H9 (cell line): Measurements from ENCODE around the gene ERO1B. TPM values are rescaled to one million over a fixed set of nuclear protein-coding genes. Genes with fewer than 3 reads are reported as not detected.

Source experiments
- DNase-seq: peaks from one replicate; pipeline ENCODE4 v3.0.0-alpha.2; 2017
- H2AFZ ChIP-seq: one replicate; pipeline ENCODE4 v1.6.1; 2013; ENCODE audit warnings: mild to moderate bottlenecking, low read length, control low read depth, moderate library complexity
- H2AK5ac ChIP-seq: 2 replicates; pipeline ENCODE4 v1.6.1; 2013; ENCODE audit warnings: low read length, control low read depth, mixed read lengths; ENCODE audit not compliant: insufficient read length
- H2BK120ac ChIP-seq: one replicate; pipeline ENCODE4 v1.6.1; 2013; ENCODE audit warnings: low read depth, mild to moderate bottlenecking, low read length, control low read depth, inconsistent platforms; ENCODE audit not compliant: poor library complexity, severe bottlenecking
- H2BK12ac ChIP-seq: 2 replicates; pipeline ENCODE4 v1.6.1; 2013; ENCODE audit warnings: low read length, control low read depth, mixed read lengths, low read depth; ENCODE audit not compliant: insufficient read length
- H2BK15ac ChIP-seq: 2 replicates; pipeline ENCODE4 v1.6.1; 2013; ENCODE audit warnings: low read depth, low read length, control low read depth
- H2BK20ac ChIP-seq: one replicate; pipeline ENCODE4 v1.6.1; 2013; ENCODE audit warnings: low read depth, mild to moderate bottlenecking, low read length, control low read depth, inconsistent platforms; ENCODE audit not compliant: poor library complexity, severe bottlenecking
- H2BK5ac ChIP-seq: 2 replicates; pipeline ENCODE4 v1.6.1; 2013; ENCODE audit warnings: low read length, control low read depth, mixed read lengths; ENCODE audit not compliant: insufficient read length
- H3K14ac ChIP-seq: 2 replicates; pipeline ENCODE4 v1.6.1; 2013; ENCODE audit warnings: low read length, control low read depth; ENCODE audit not compliant: insufficient read depth
- H3K18ac ChIP-seq: 2 replicates; pipeline ENCODE4 v1.6.1; 2013; ENCODE audit warnings: low read depth, mild to moderate bottlenecking, mixed read lengths, low read length, control low read depth; ENCODE audit not compliant: insufficient read length
- H3K23ac ChIP-seq: 2 replicates; pipeline ENCODE4 v1.6.1; 2013; ENCODE audit warnings: low read length, control low read depth, mixed read lengths, low read depth; ENCODE audit not compliant: insufficient read length
- H3K23me2 ChIP-seq: 2 replicates; pipeline ENCODE4 v1.6.1; 2013; ENCODE audit warnings: low read depth, mild to moderate bottlenecking, mixed read lengths, low read length, control low read depth; ENCODE audit not compliant: insufficient read length, poor library complexity, severe bottlenecking
- H3K27ac ChIP-seq: 2 replicates; pipeline ENCODE4 v1.5.1; 2013; ENCODE audit warnings: low read length, control low read depth, mixed read lengths, low read depth; ENCODE audit not compliant: insufficient read length
- H3K27me3 ChIP-seq: 2 replicates; pipeline ENCODE4 v1.6.1; 2013; ENCODE audit warnings: low read length, control low read depth, inconsistent platforms; ENCODE audit not compliant: insufficient read depth
- H3K4ac ChIP-seq: 2 replicates; pipeline ENCODE4 v1.6.1; 2013; ENCODE audit warnings: low read depth, mild to moderate bottlenecking, control low read depth, inconsistent platforms, low read length, moderate library complexity
- H3K4me1 ChIP-seq: 2 replicates; pipeline ENCODE4 v1.6.1; 2013; ENCODE audit warnings: low read length, control low read depth, inconsistent platforms; ENCODE audit not compliant: insufficient read depth
- H3K4me2 ChIP-seq: 2 replicates; pipeline ENCODE4 v1.6.1; 2013; ENCODE audit warnings: low read length, control low read depth, mixed read lengths; ENCODE audit not compliant: insufficient read length, insufficient read depth
- H3K56ac ChIP-seq: 2 replicates; pipeline ENCODE4 v1.6.1; 2013; ENCODE audit warnings: low read depth, mild to moderate bottlenecking, mixed read lengths, low read length, control low read depth; ENCODE audit not compliant: insufficient read length
- H3K79me1 ChIP-seq: 2 replicates; pipeline ENCODE4 v1.6.1; 2013; ENCODE audit warnings: low read depth, mild to moderate bottlenecking, moderate library complexity, low read length, control low read depth, inconsistent platforms; ENCODE audit not compliant: insufficient read depth, poor library complexity, severe bottlenecking
- H3K79me2 ChIP-seq: 2 replicates; pipeline ENCODE4 v1.6.1; 2013; ENCODE audit warnings: low read length, control low read depth, inconsistent platforms; ENCODE audit not compliant: insufficient read depth
- H3K9ac ChIP-seq: 2 replicates; pipeline ENCODE4 v1.6.1; 2013; ENCODE audit warnings: low read length, control low read depth, mixed read lengths; ENCODE audit not compliant: insufficient read length; ENCODE audit errors: extremely low read depth
- H3K9me3 ChIP-seq: one replicate; pipeline ENCODE4 v1.6.1; 2013; ENCODE audit warnings: low read depth, low read length, inconsistent platforms; ENCODE audit not compliant: control insufficient read depth
- H3T11ph ChIP-seq: one replicate; pipeline ENCODE4 v1.6.1; 2013; ENCODE audit warnings: mild to moderate bottlenecking, low read length, control low read depth, inconsistent platforms
- H4K20me1 ChIP-seq: one replicate; pipeline ENCODE4 v1.6.1; 2013; ENCODE audit not compliant: control insufficient read depth, insufficient read length, insufficient read depth
- H4K5ac ChIP-seq: 2 replicates; pipeline ENCODE4 v1.6.1; 2013; ENCODE audit warnings: low read depth, mild to moderate bottlenecking, mixed read lengths, low read length, control low read depth; ENCODE audit not compliant: insufficient read length
- H4K8ac ChIP-seq: replicated peaks from 2 replicates; pipeline ENCODE4 v1.6.1; 2013; ENCODE audit warnings: low read length, control low read depth, mixed read lengths, low read depth; ENCODE audit not compliant: insufficient read length
- H4K91ac ChIP-seq: 2 replicates; pipeline ENCODE4 v1.6.1; 2013; ENCODE audit warnings: low read depth, mild to moderate bottlenecking, moderate library complexity, mixed read lengths, low read length, control low read depth; ENCODE audit not compliant: insufficient read length
- H3K27ac Mint-ChIP-seq, 3 experiments: 2 replicates in 2 of 3; 3 replicates in 1 of 3; pipeline ENCODE4 v1.8.0; 2020 to 2021; ENCODE audit warnings: mixed read lengths in 3 of 3, mild to moderate bottlenecking in 1 of 3, moderate library complexity in 1 of 3
- H3K27me3 Mint-ChIP-seq: 2 replicates; pipeline ENCODE4 v1.8.0; 2021; ENCODE audit warnings: low read depth, mild to moderate bottlenecking, moderate library complexity, mixed read lengths
- H3K36me3 Mint-ChIP-seq, 3 experiments: 2 replicates in 2 of 3; 3 replicates in 1 of 3; pipeline ENCODE4 v1.8.0; 2020 to 2021; ENCODE audit warnings: low read depth in 3 of 3, mixed read lengths in 3 of 3; ENCODE audit not compliant: insufficient read depth in 1 of 3
- H3K4me1 Mint-ChIP-seq, 2 experiments: 2 replicates each; pipeline ENCODE4 v1.8.0; 2020; ENCODE audit warnings: mixed read lengths in 2 of 2
- H3K4me3 Mint-ChIP-seq, 2 experiments: 2 replicates in 1 of 2; 3 replicates in 1 of 2; pipeline ENCODE4 v1.8.0; 2020 to 2021; ENCODE audit warnings: mild to moderate bottlenecking in 2 of 2, mixed read lengths in 2 of 2, moderate library complexity in 1 of 2
- H3K9me3 Mint-ChIP-seq, 2 experiments: 2 replicates in 1 of 2; 3 replicates in 1 of 2; pipeline ENCODE4 v1.8.0; 2020; ENCODE audit warnings: mild to moderate bottlenecking in 2 of 2, mixed read lengths in 2 of 2, moderate library complexity in 1 of 2
- CTCF ChIP-seq: fragments of 200-600 bp; sonication (generic); conservative IDR thresholded peaks from 3 replicates; pipeline ENCODE4 v1.8.0; 2021; ENCODE audit warnings: antibody characterized with exemption, mild to moderate bottlenecking
- WGBS: extraction: QIAGEN DNeasy Blood & Tissue Kit; methylation state at CpG from one replicate; pipeline ENCODE4 v1.1.7; 2013; ENCODE audit warnings: missing lambda C conversion rate, low lambda C conversion rate, mixed read lengths; ENCODE audit not compliant: insufficient read length; ENCODE audit errors: extremely low coverage; 5-methylcytosine and 5-hydroxymethylcytosine counted together
- total RNA-seq: library from RNA; stranded (reverse); gene quantifications from 2 replicates; pipeline ENCODE4 v1.2.1, GENCODE V29; 2021

ERO1B gene
- total RNA-seq, 1 experiment from 2014 or later, result 1.5 TPM

DNA sequence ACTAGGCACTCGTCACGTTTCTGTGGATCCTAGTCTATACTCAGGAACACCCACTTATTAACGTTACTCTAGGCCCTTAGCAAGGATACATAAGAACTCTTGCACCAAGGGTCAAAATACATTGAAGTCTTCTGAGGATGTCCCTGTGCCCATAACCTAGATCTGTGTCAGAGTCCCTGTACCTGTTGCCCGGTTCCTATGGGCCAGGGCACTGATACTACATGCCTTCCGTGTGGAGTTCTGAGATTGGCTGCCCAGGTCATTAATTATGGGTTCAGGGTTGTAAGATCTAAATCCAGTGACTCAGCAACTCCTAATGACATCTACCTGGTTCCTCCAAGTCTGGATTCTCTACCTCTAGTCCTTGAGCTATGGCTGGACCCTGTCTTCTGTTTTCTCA lies 69.9 kb downstream of the ERO1B start:
- no peak for DNase-seq
- no peak overlapping the region for H3T11ph ChIP-seq
- no peak overlapping the region for H3K18ac ChIP-seq
- no peak overlapping the region for H2AFZ ChIP-seq
- peak overlapping the region in 1 of 3 experiments; percentile 72; a peak in 1 of 7 replicates for H3K27ac Mint-ChIP-seq
- H3K4me2 ChIP-seq, result no peak overlapping the region
- H2BK12ac ChIP-seq, result no peak overlapping the region
- no peak overlapping the region for H4K8ac ChIP-seq
- no peak overlapping the region for H2BK5ac ChIP-seq
- no peaks in the 10 kb centered on the region for H3K36me3 Mint-ChIP-seq
- no peak overlapping the region for H3K9ac ChIP-seq
- H4K20me1 ChIP-seq, result no peaks in the 10 kb centered on the region
- H3K9me3 Mint-ChIP-seq, result no peaks in the 10 kb centered on the region
- H3K27me3 Mint-ChIP-seq, result no peaks in the 10 kb centered on the region
- no peak overlapping the region for H3K27ac ChIP-seq
- H4K5ac ChIP-seq, result no peak overlapping the region
- H3K79me1 ChIP-seq, result no peaks in the 10 kb centered on the region
- H2AK5ac ChIP-seq, result no peak overlapping the region
- no peak overlapping the region for H3K4me3 Mint-ChIP-seq
- H2BK20ac ChIP-seq, result no peak overlapping the region
- H3K4ac ChIP-seq, result no peak overlapping the region
- no peaks in the 10 kb centered on the region for H3K9me3 ChIP-seq
- H4K91ac ChIP-seq, result no peak overlapping the region
- no peak overlapping the region for H2BK120ac ChIP-seq
- no peaks in the 10 kb centered on the region for H3K79me2 ChIP-seq
- no peak overlapping the region for H3K56ac ChIP-seq
- peaks cover 2 to 8% of the 10 kb centered on the region in 2 experiments; a peak in 3 of 4 replicates for H3K4me1 Mint-ChIP-seq
- H3K27me3 ChIP-seq, result no peaks in the 10 kb centered on the region
- no peaks in the 10 kb centered on the region for H3K23me2 ChIP-seq
- no CpG with 5 or more reads among the region's 5 CpGs for WGBS
- no peaks in the 10 kb centered on the region for H3K4me1 ChIP-seq
- no peak overlapping the region for H2BK15ac ChIP-seq
- no peak for TF ChIP-seq CTCF
- no peak overlapping the region for H3K14ac ChIP-seq
- H3K23ac ChIP-seq, result no peak overlapping the region
